ENCODE results near the gene AP5B1.

The AP5B1 gene

GRCh38 chr11:65776710-65777141, 4.0 kb downstream of the AP5B1 start:
- no peak overlapping the region for H2AFZ ChIP-seq (ENCODE audit: low read depth)
- no peaks in the 10 kb centered on the region for H3K36me3 ChIP-seq (ENCODE audit: insufficient read depth)
- TF ChIP-seq CTCF (conservative IDR thresholded peaks at IDR 0.05; ENCODE audit: low read depth, low read length): no peak
- H3K27ac ChIP-seq: no peak overlapping the region
- no peak overlapping the region for H3K4me3 ChIP-seq (IDR thresholded peaks at IDR 0.05; ENCODE audit: insufficient read depth, low read depth, low read length)
- no peak overlapping the region for H3K9ac ChIP-seq
- H3K27me3 ChIP-seq (ENCODE audit: insufficient read depth, low read depth): no peaks in the 10 kb centered on the region
- peaks cover 11% of the 10 kb centered on the region for H3K4me1 ChIP-seq (ENCODE audit: low read depth, poor library complexity, severe bottlenecking)
- H3K4me2 ChIP-seq: no peak overlapping the region
- peaks cover 3% of the 10 kb centered on the region; the same call in 1 of the 2 replicates for H4K20me1 ChIP-seq (ENCODE audit: insufficient read depth)
- peaks cover 20% of the 10 kb centered on the region; the same call in 1 of the 2 replicates for H3K79me2 ChIP-seq (ENCODE audit: insufficient read depth, low read depth)

- Histone ChIP-seq H3K9ac (no peak overlapping the region), H2AFZ (ENCODE audit: low read depth) (no peak overlapping the region), H3K27me3 (ENCODE audit: insufficient read depth, low read depth) (no peaks in the 10 kb centered on the region), H3K4me2 (no peak overlapping the region), H3K4me3 (IDR thresholded peaks at IDR 0.05; ENCODE audit: insufficient read depth, low read depth, low read length) (no peak overlapping the region), H4K20me1 (ENCODE audit: insufficient read depth) (peaks cover 3% of the 10 kb centered on the region; the same call in 1 of the 2 replicates), H3K36me3 (ENCODE audit: insufficient read depth) (no peaks in the 10 kb centered on the region), H3K27ac (no peak overlapping the region), H3K4me1 (ENCODE audit: low read depth, poor library complexity, severe bottlenecking) (peaks cover 7% of the 10 kb centered on the region), H3K79me2 (ENCODE audit: insufficient read depth, low read depth) (peaks cover 20% of the 10 kb centered on the region; the same call in 1 of the 2 replicates)
- TF ChIP-seq CTCF (conservative IDR thresholded peaks at IDR 0.05; ENCODE audit: low read depth, low read length): no peak
Measured at GRCh38 chr11:65776196-65776595, 4.6 kb downstream of the AP5B1 start.

GRCh38 chr11:65774525-65775306, 6.1 kb downstream of the AP5B1 start:
- Histone ChIP-seq H3K79me2 (ENCODE audit: insufficient read depth, low read depth) (peaks cover 17% of the 10 kb centered on the region; the same call in 1 of the 2 replicates), H3K27me3 (ENCODE audit: insufficient read depth, low read depth) (no peaks in the 10 kb centered on the region), H3K27ac (no peak overlapping the region), H4K20me1 (ENCODE audit: insufficient read depth) (peaks cover 2% of the 10 kb centered on the region; the same call in 1 of the 2 replicates), H3K9ac (no peak overlapping the region), H2AFZ (ENCODE audit: low read depth) (no peak overlapping the region), H3K4me1 (ENCODE audit: low read depth, poor library complexity, severe bottlenecking) (peaks cover 7% of the 10 kb centered on the region), H3K36me3 (ENCODE audit: insufficient read depth) (no peaks in the 10 kb centered on the region), H3K4me2 (no peak overlapping the region), H3K4me3 (IDR thresholded peaks at IDR 0.05; ENCODE audit: insufficient read depth, low read depth, low read length) (no peak overlapping the region)
- TF ChIP-seq CTCF (conservative IDR thresholded peaks at IDR 0.05; ENCODE audit: low read depth, low read length): no peak

- Histone ChIP-seq H3K4me1 (ENCODE audit: low read depth, poor library complexity, severe bottlenecking) (no peaks in the 10 kb centered on the region), H3K36me3 (ENCODE audit: insufficient read depth) (no peaks in the 10 kb centered on the region), H4K20me1 (ENCODE audit: insufficient read depth) (no peaks in the 10 kb centered on the region), H3K4me3 (IDR thresholded peaks at IDR 0.05; ENCODE audit: insufficient read depth, low read depth, low read length) (no peak overlapping the region), H2AFZ (ENCODE audit: low read depth) (no peak overlapping the region), H3K9ac (no peak overlapping the region), H3K79me2 (ENCODE audit: insufficient read depth, low read depth) (peaks cover 9% of the 10 kb centered on the region; the same call in 1 of the 2 replicates), H3K27ac (no peak overlapping the region), H3K4me2 (no peak overlapping the region), H3K27me3 (ENCODE audit: insufficient read depth, low read depth) (no peaks in the 10 kb centered on the region)
- TF ChIP-seq CTCF (conservative IDR thresholded peaks at IDR 0.05; ENCODE audit: low read depth, low read length): no peak
Measured at GRCh38 chr11:65773784-65774411, 6.9 kb downstream of the AP5B1 start.

All from KMS-11 (cell line).